HEK293 (cell line): ENCODE measurements around the gene MCAM.

Experiments used
- CTCF ChIA-PET: fragments of 350-600 bp; formaldehyde crosslinking; extraction: SDS; loops from one replicate; lab custom pipeline; 2021; ENCODE audit warnings: antibody characterized with exemption; lab: Yijun Ruan, JAX
- POLR2A ChIA-PET: fragments of 300-600 bp; formaldehyde crosslinking; extraction: SDS; loops from one replicate; lab custom pipeline; 2020; ENCODE audit warnings: antibody characterized with exemption, inconsistent platforms; lab: Yijun Ruan, JAX
- H3K27ac ChIP-seq: fragments of 200-500 bp; sonication (Bioruptor generic); 2 replicates; pipeline ENCODE4 v1.5.1; 2014; ENCODE audit warnings: low read depth, low read length, control low read depth, inconsistent platforms; ENCODE audit errors: extremely low read depth
- H3K36me3 ChIP-seq, 2 experiments: fragments of 200-500 bp in 1 of 2; sonication (Bioruptor generic) in 1 of 2; 1 replicate in 1 of 2; 2 replicates in 1 of 2; pipeline ENCODE4 v1.5.1; 2014 to 2017; ENCODE audit warnings: inconsistent platforms in 2 of 2, low read length in 2 of 2; ENCODE audit not compliant: control insufficient read depth in 2 of 2, insufficient read depth in 1 of 2
- H3K4me1 ChIP-seq: fragments of 200-500 bp; sonication (Bioruptor generic); 2 replicates; pipeline ENCODE4 v1.5.1; 2014; ENCODE audit warnings: mild to moderate bottlenecking, low read length, inconsistent platforms; ENCODE audit not compliant: control insufficient read depth, insufficient read depth
- H3K4me3 ChIP-seq: 2 replicates; pipeline ENCODE4 v1.5.1; 2011; ENCODE audit warnings: low read depth, mild to moderate bottlenecking, control low read depth, low read length, moderate library complexity
- H3K9me3 ChIP-seq: fragments of 200-500 bp; sonication (Bioruptor generic); 2 replicates; pipeline ENCODE4 v1.5.1; 2014; ENCODE audit warnings: low read depth, low read length, inconsistent platforms; ENCODE audit not compliant: control insufficient read depth, insufficient read depth
- GLIS2 ChIP-seq: fragments of 450-650 bp; formaldehyde crosslinking; IDR thresholded peaks from 2 replicates; pipeline ENCODE4 v1.5.1; 2016; ENCODE audit warnings: missing biosample characterization, missing genetic modification characterization
- KLF7 ChIP-seq: fragments of 450-650 bp; formaldehyde crosslinking; IDR thresholded peaks from 2 replicates; pipeline ENCODE4 v1.5.1; 2016; ENCODE audit warnings: missing biosample characterization, missing genetic modification characterization, borderline replicate concordance
- ZFP69B ChIP-seq: fragments of 450-650 bp; formaldehyde crosslinking; IDR thresholded peaks from 2 replicates; pipeline ENCODE4 v1.5.1; 2016; ENCODE audit warnings: missing biosample characterization, missing genetic modification characterization
- ZNF214 ChIP-seq: fragments of 450-650 bp; formaldehyde crosslinking; IDR thresholded peaks from 2 replicates; pipeline ENCODE4 v1.5.1; 2017; ENCODE audit warnings: missing biosample characterization, mild to moderate bottlenecking, missing genetic modification characterization, borderline replicate concordance
- ZNF350 ChIP-seq: fragments of 450-650 bp; formaldehyde crosslinking; IDR thresholded peaks from 2 replicates; pipeline ENCODE4 v1.5.0; 2017; ENCODE audit warnings: missing biosample characterization, mild to moderate bottlenecking, missing genetic modification characterization
- ZNF555 ChIP-seq: fragments of 450-650 bp; formaldehyde crosslinking; conservative IDR thresholded peaks from 2 replicates; pipeline ENCODE4 v1.5.1; 2017; ENCODE audit warnings: missing biosample characterization, mild to moderate bottlenecking, missing genetic modification characterization, inconsistent platforms
- ZNF654 ChIP-seq: fragments of 450-650 bp; formaldehyde crosslinking; IDR thresholded peaks from 2 replicates; pipeline ENCODE4 v1.5.1; 2016; ENCODE audit warnings: low read depth, missing biosample characterization, missing genetic modification characterization
- ZNF837 ChIP-seq: fragments of 450-650 bp; formaldehyde crosslinking; IDR thresholded peaks from 2 replicates; pipeline ENCODE4 v1.5.1; 2016; ENCODE audit warnings: missing biosample characterization, missing genetic modification characterization
- TF ChIP-seq, protein P1 (sequence below): fragments of 450-650 bp; formaldehyde crosslinking; IDR thresholded peaks from 2 replicates; pipeline ENCODE4 v1.5.1; 2016; ENCODE audit warnings: missing biosample characterization, missing genetic modification characterization, low read depth
- TF ChIP-seq, protein P2 (sequence below): fragments of 450-650 bp; formaldehyde crosslinking; IDR thresholded peaks from 2 replicates; pipeline ENCODE4 v1.5.1; 2016; ENCODE audit warnings: missing biosample characterization, missing genetic modification characterization
- TF ChIP-seq, protein P3 (sequence below): fragments of 450-650 bp; formaldehyde crosslinking; IDR thresholded peaks from 2 replicates; pipeline ENCODE4 v1.5.1; 2016; ENCODE audit warnings: missing biosample characterization, missing genetic modification characterization, borderline replicate concordance
- TF ChIP-seq, protein P4 (sequence below): fragments of 450-650 bp; formaldehyde crosslinking; conservative IDR thresholded peaks from 2 replicates; pipeline ENCODE4 v1.5.1; 2016; ENCODE audit warnings: low read depth, missing biosample characterization, missing genetic modification characterization

The MCAM gene

DNA sequence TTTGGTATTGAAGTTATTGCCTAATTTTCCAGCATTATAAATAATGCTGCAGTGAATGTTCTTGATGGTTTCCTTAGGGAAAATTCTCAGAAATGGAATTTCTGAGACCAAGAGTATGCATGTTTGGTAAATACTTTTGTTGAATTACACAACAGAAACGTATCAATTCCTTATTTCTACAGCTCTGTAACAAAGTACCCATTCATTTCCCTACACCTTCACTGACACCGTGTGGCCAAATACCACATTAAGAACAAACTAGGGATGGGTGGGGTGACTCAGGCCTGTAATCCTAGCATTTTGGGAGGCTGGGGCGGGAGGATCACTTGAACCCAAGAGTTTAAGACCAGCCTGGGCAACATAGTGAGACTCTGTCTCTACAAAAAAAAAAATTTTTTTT lies 21.8 kb downstream of the MCAM start:
- TF ChIP-seq, protein P1, sequence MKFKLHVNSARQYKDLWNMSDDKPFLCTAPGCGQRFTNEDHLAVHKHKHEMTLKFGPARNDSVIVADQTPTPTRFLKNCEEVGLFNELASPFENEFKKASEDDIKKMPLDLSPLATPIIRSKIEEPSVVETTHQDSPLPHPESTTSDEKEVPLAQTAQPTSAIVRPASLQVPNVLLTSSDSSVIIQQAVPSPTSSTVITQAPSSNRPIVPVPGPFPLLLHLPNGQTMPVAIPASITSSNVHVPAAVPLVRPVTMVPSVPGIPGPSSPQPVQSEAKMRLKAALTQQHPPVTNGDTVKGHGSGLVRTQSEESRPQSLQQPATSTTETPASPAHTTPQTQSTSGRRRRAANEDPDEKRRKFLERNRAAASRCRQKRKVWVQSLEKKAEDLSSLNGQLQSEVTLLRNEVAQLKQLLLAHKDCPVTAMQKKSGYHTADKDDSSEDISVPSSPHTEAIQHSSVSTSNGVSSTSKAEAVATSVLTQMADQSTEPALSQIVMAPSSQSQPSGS (tag by site-specific recombination) = no peak
- TF ChIP-seq, protein P2, sequence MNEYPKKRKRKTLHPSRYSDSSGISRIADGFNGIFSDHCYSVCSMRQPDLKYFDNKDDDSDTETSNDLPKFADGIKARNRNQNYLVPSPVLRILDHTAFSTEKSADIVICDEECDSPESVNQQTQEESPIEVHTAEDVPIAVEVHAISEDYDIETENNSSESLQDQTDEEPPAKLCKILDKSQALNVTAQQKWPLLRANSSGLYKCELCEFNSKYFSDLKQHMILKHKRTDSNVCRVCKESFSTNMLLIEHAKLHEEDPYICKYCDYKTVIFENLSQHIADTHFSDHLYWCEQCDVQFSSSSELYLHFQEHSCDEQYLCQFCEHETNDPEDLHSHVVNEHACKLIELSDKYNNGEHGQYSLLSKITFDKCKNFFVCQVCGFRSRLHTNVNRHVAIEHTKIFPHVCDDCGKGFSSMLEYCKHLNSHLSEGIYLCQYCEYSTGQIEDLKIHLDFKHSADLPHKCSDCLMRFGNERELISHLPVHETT (tag by site-specific recombination) = no peak
- peak; percentile 28 for TF ChIP-seq ZNF654 (tag by site-specific recombination)
- POLR2A ChIA-PET = interaction anchor here (0.8 kb wide), 1 partner anchor 89 kb away, joined by 3 read pairs; the partner anchor contains the start of gene CBL
- CTCF ChIA-PET = no interaction called here

DNA sequence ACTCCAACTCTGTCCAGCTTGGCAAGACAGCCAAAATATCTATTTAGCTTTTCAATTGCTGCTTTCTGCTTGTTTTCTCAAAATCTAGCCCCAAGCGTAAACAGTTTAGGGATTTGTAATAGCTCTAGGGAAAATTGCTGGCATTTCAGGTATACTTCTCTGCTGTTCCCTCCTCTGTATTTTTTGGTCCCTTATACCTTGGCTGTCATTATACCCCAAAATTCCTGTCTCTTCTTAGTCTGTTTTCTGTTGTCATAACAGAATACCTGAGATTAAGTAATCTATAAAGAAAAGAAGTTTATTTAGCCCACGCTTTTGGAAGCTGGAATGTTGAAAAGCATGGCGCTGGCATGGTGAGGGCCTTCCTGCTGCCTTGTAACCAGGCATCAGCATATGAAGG lies 23.5 kb downstream of the MCAM start:
- Histone ChIP-seq H3K36me3 (peaks cover 0 to 33% of the 10 kb centered on the region in 2 experiments; a peak in 2 of 3 replicates), H3K9me3 (no peaks in the 10 kb centered on the region), H3K4me1 (no peaks in the 10 kb centered on the region), H3K27ac (no peak overlapping the region), H3K4me3 (no peak overlapping the region)
- ChIA-PET POLR2A (no interaction called here), CTCF (interaction anchor here (1.1 to 1.3 kb wide), 2 partner anchors 9 to 87 kb away, joined by 3 to 6 read pairs; partner anchors contain the start of gene CBL)
- TF ChIP-seq KLF7 = no peak
- TF ChIP-seq, protein P3, sequence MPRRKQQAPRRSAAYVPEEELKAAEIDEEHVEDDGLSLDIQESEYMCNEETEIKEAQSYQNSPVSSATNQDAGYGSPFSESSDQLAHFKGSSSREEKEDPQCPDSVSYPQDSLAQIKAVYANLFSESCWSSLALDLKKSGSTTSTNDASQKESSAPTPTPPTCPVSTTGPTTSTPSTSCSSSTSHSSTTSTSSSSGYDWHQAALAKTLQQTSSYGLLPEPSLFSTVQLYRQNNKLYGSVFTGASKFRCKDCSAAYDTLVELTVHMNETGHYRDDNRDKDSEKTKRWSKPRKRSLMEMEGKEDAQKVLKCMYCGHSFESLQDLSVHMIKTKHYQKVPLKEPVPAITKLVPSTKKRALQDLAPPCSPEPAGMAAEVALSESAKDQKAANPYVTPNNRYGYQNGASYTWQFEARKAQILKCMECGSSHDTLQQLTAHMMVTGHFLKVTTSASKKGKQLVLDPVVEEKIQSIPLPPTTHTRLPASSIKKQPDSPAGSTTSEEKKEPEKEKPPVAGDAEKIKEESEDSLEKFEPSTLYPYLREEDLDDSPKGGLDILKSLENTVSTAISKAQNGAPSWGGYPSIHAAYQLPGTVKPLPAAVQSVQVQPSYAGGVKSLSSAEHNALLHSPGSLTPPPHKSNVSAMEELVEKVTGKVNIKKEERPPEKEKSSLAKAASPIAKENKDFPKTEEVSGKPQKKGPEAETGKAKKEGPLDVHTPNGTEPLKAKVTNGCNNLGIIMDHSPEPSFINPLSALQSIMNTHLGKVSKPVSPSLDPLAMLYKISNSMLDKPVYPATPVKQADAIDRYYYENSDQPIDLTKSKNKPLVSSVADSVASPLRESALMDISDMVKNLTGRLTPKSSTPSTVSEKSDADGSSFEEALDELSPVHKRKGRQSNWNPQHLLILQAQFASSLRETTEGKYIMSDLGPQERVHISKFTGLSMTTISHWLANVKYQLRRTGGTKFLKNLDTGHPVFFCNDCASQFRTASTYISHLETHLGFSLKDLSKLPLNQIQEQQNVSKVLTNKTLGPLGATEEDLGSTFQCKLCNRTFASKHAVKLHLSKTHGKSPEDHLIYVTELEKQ (tag by site-specific recombination) = no peak
- TF ChIP-seq, protein P4, sequence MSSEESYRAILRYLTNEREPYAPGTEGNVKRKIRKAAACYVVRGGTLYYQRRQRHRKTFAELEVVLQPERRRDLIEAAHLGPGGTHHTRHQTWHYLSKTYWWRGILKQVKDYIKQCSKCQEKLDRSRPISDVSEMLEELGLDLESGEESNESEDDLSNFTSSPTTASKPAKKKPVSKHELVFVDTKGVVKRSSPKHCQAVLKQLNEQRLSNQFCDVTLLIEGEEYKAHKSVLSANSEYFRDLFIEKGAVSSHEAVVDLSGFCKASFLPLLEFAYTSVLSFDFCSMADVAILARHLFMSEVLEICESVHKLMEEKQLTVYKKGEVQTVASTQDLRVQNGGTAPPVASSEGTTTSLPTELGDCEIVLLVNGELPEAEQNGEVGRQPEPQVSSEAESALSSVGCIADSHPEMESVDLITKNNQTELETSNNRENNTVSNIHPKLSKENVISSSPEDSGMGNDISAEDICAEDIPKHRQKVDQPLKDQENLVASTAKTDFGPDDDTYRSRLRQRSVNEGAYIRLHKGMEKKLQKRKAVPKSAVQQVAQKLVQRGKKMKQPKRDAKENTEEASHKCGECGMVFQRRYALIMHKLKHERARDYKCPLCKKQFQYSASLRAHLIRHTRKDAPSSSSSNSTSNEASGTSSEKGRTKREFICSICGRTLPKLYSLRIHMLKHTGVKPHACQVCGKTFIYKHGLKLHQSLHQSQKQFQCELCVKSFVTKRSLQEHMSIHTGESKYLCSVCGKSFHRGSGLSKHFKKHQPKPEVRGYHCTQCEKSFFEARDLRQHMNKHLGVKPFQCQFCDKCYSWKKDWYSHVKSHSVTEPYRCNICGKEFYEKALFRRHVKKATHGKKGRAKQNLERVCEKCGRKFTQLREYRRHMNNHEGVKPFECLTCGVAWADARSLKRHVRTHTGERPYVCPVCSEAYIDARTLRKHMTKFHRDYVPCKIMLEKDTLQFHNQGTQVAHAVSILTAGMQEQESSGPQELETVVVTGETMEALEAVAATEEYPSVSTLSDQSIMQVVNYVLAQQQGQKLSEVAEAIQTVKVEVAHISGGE (tag by site-specific recombination) = no peak
- no peak for TF ChIP-seq ZNF555
- no peak for TF ChIP-seq ZNF214
- no peak for TF ChIP-seq GLIS2
- no peak for TF ChIP-seq ZFP69B (tag by site-specific recombination)
- no peak for TF ChIP-seq ZNF837 (tag by site-specific recombination)
- TF ChIP-seq ZNF350 (tag by site-specific recombination) = no peak

More for the DNA sequence above, 21.8 kb downstream of the MCAM start:
- Histone ChIP-seq H3K4me3 (no peak overlapping the region), H3K27ac (no peak overlapping the region), H3K9me3 (no peaks in the 10 kb centered on the region), H3K36me3 (peaks cover 0 to 38% of the 10 kb centered on the region in 2 experiments; a peak in 2 of 3 replicates), H3K4me1 (no peaks in the 10 kb centered on the region)
